IMR-90 (cell line): Measurements from ENCODE around the gene RALGAPA2. TPM values are rescaled to one million over a fixed set of nuclear protein-coding genes. Genes with fewer than 3 reads are reported as not detected.

Source experiments
- ATAC-seq: fragments of 200-7000 bp; cut with Tn5 transposase; 2 replicates; pipeline ENCODE4 v1.9.1; 2020; ENCODE audit warnings: low read depth, mild to moderate bottlenecking, moderate library complexity
- BruUV-seq: library from RNA; stranded (reverse); fragments of 400-500 nt; replicated peaks from 2 replicates; lab custom pipeline; 2021; lab: Mats Ljungman, UMichigan
- CTCF ChIA-PET: fragments of 300-600 bp; formaldehyde crosslinking; extraction: SDS; loops from one replicate; lab custom pipeline; 2021; ENCODE audit warnings: antibody characterized with exemption; lab: Yijun Ruan, JAX
- POLR2A ChIA-PET: fragments of 300-600 bp; sonication (Branson Sonifier 250); formaldehyde crosslinking; loops from one replicate; lab custom pipeline; 2022; ENCODE audit warnings: antibody characterized with exemption; ENCODE audit not compliant: unreplicated experiment; lab: Charles Lee
- DNase-seq: peaks from one replicate; pipeline ENCODE4 v3.0.0; 2013
- H2AFZ ChIP-seq: replicated peaks from 2 replicates; pipeline ENCODE3; 2013; ENCODE audit warnings: low read length, mild to moderate bottlenecking; ENCODE audit not compliant: poor library complexity
- H2AK5ac ChIP-seq: 2 replicates; pipeline ENCODE4 v1.6.1; 2013; ENCODE audit warnings: low read depth, low read length, inconsistent platforms
- H2AK9ac ChIP-seq: replicated peaks from 2 replicates; pipeline ENCODE3; 2013; ENCODE audit warnings: mild to moderate bottlenecking, low read depth, low read length, moderate library complexity; ENCODE audit not compliant: poor library complexity
- H2BK120ac ChIP-seq: 2 replicates; pipeline ENCODE4 v1.6.1; 2013; ENCODE audit warnings: low read depth, low read length, inconsistent platforms
- H2BK15ac ChIP-seq: 3 replicates; pipeline ENCODE4 v1.6.1; 2013; ENCODE audit warnings: low read depth, low read length, inconsistent platforms
- H2BK20ac ChIP-seq: 2 replicates; pipeline ENCODE4 v1.6.1; 2013; ENCODE audit warnings: low read depth, mild to moderate bottlenecking, inconsistent platforms, low read length, moderate library complexity
- H2BK5ac ChIP-seq: 2 replicates; pipeline ENCODE4 v1.6.1; 2013; ENCODE audit warnings: mild to moderate bottlenecking, low read depth, low read length, inconsistent platforms; ENCODE audit not compliant: poor library complexity, severe bottlenecking
- H3K14ac ChIP-seq: replicated peaks from 2 replicates; pipeline ENCODE4 v1.6.1; 2013; ENCODE audit warnings: low read depth, low read length, inconsistent platforms
- H3K18ac ChIP-seq: 2 replicates; pipeline ENCODE4 v1.6.1; 2013; ENCODE audit warnings: low read depth, low read length, control low read depth
- H3K23ac ChIP-seq: 2 replicates; pipeline ENCODE4 v1.6.1; 2013; ENCODE audit warnings: low read depth, low read length, inconsistent platforms
- H3K27ac ChIP-seq: 2 replicates; pipeline ENCODE4 v1.5.1; 2013; ENCODE audit warnings: mild to moderate bottlenecking, control low read depth, low read length; ENCODE audit not compliant: insufficient read depth
- H3K27me3 ChIP-seq: 2 replicates; pipeline ENCODE4 v1.6.1; 2013; ENCODE audit warnings: low read length; ENCODE audit not compliant: control insufficient read depth, insufficient read depth
- H3K36me3 ChIP-seq: 2 replicates; pipeline ENCODE4 v1.6.1; 2013; ENCODE audit warnings: low read length, mixed read lengths; ENCODE audit not compliant: control insufficient read depth, insufficient read depth
- H3K4ac ChIP-seq: 2 replicates; pipeline ENCODE4 v1.6.1; 2013; ENCODE audit warnings: low read depth, low read length, inconsistent platforms
- H3K4me1 ChIP-seq: 2 replicates; pipeline ENCODE4 v1.6.1; 2013; ENCODE audit warnings: low read length, mixed read lengths; ENCODE audit not compliant: control insufficient read depth, insufficient read depth
- H3K4me2 ChIP-seq: 2 replicates; pipeline ENCODE4 v1.6.1; 2013; ENCODE audit warnings: low read depth, mild to moderate bottlenecking, control low read depth, low read length, moderate library complexity
- H3K4me3 ChIP-seq: 2 replicates; pipeline ENCODE4 v1.5.1; 2013; ENCODE audit warnings: low read depth, mild to moderate bottlenecking, control low read depth, low read length, moderate library complexity; ENCODE audit not compliant: insufficient read depth
- H3K56ac ChIP-seq: 2 replicates; pipeline ENCODE4 v1.6.1; 2013; ENCODE audit warnings: low read length, inconsistent platforms; ENCODE audit not compliant: insufficient read depth; ENCODE audit errors: extremely low read depth
- H3K79me1 ChIP-seq, 2 experiments: 2 replicates each; pipeline ENCODE4 v1.6.1; 2013; ENCODE audit warnings: low read length in 2 of 2, inconsistent platforms in 1 of 2, low read depth in 1 of 2
- H3K9ac ChIP-seq: 2 replicates; pipeline ENCODE4 v1.6.1; 2013; ENCODE audit warnings: low read depth, low read length, control low read depth
- H3K9me1 ChIP-seq: 2 replicates; pipeline ENCODE4 v1.6.1; 2013; ENCODE audit warnings: low read length, inconsistent platforms; ENCODE audit not compliant: insufficient read depth
- H3K9me3 ChIP-seq: 2 replicates; pipeline ENCODE4 v1.6.1; 2013; ENCODE audit warnings: low read length; ENCODE audit not compliant: control insufficient read depth, insufficient read depth
- H4K20me1 ChIP-seq: 2 replicates; pipeline ENCODE4 v1.6.1; 2013; ENCODE audit warnings: low read length, inconsistent platforms; ENCODE audit not compliant: insufficient read depth
- H4K5ac ChIP-seq: 2 replicates; pipeline ENCODE4 v1.6.1; 2013; ENCODE audit warnings: mild to moderate bottlenecking, low read depth, low read length, control low read depth
- H4K8ac ChIP-seq, 2 experiments: 2 replicates each; pipeline ENCODE4 v1.6.1; 2013; ENCODE audit warnings: low read depth in 2 of 2, low read length in 2 of 2, control low read depth in 1 of 2, inconsistent platforms in 1 of 2
- H4K91ac ChIP-seq: 2 replicates; pipeline ENCODE4 v1.6.1; 2013; ENCODE audit warnings: low read depth, low read length, inconsistent platforms; ENCODE audit not compliant: insufficient read depth
- BHLHE40 ChIP-seq: fragments of 150-350 bp; IDR thresholded peaks from 2 replicates; pipeline ENCODE4 v1.6.1; 2016; ENCODE audit warnings: mild to moderate bottlenecking, low read depth, low read length
- CEBPB ChIP-seq: IDR thresholded peaks from 2 replicates; pipeline ENCODE4 v1.6.1; 2012; ENCODE audit warnings: low read depth, low read length, improper control_type of control experiment
- CHD1 ChIP-seq: IDR thresholded peaks from 2 replicates; pipeline ENCODE4 v1.6.1; 2012; ENCODE audit warnings: low read depth, low read length, improper control_type of control experiment
- MAFK ChIP-seq: IDR thresholded peaks from 2 replicates; pipeline ENCODE4 v1.6.1; 2012; ENCODE audit warnings: low read depth, low read length, improper control_type of control experiment
- MAZ ChIP-seq: IDR thresholded peaks from 2 replicates; pipeline ENCODE4 v1.6.1; 2012; ENCODE audit warnings: low read depth, mild to moderate bottlenecking, low read length, improper control_type of control experiment, moderate library complexity, borderline replicate concordance
- NFE2L2 ChIP-seq: fragments of 150-350 bp; IDR thresholded peaks from 2 replicates; pipeline ENCODE4 v1.6.1; 2016; ENCODE audit warnings: low read depth, mild to moderate bottlenecking, low read length
- RAD21 ChIP-seq: IDR thresholded peaks from 2 replicates; pipeline ENCODE4 v1.6.1; 2012; ENCODE audit warnings: low read length, improper control_type of control experiment
- RCOR1 ChIP-seq: IDR thresholded peaks from 2 replicates; pipeline ENCODE4 v1.6.1; 2012; ENCODE audit warnings: mild to moderate bottlenecking, low read length, improper control_type of control experiment; ENCODE audit not compliant: insufficient replicate concordance
- RFX5 ChIP-seq: IDR thresholded peaks from 2 replicates; pipeline ENCODE4 v1.8.0; 2012; ENCODE audit warnings: low read depth, mild to moderate bottlenecking, low read length, moderate library complexity
- WGBS, 2 experiments: methylation state at CpG; one replicate each; pipeline versions ENCODE4 v1.1.5 to v1.1.7; 2013; ENCODE audit warnings: missing lambda C conversion rate in 2 of 2; ENCODE audit not compliant: insufficient read length in 1 of 2; ENCODE audit errors: extremely low coverage in 2 of 2; 5-methylcytosine and 5-hydroxymethylcytosine counted together
- dilution Hi-C: fragments of 300-500 bp; cut with HindIII; formaldehyde crosslinking; loops from one replicate; pipeline ENCODE4 v1.14.3; 2018; ENCODE audit warnings: low sequenced_read_pairs; ENCODE audit not compliant: unreplicated experiment
- in situ Hi-C: fragments of 300-500 bp; cut with MboI; formaldehyde crosslinking; loops from 3 replicates; pipeline ENCODE4 v1.14.3; 2019; ENCODE audit warnings: low sequenced_read_pairs, inconsistent platforms, mixed read lengths
- intact Hi-C: fragments of 100-400 bp; cut with micrococcal nuclease; formaldehyde crosslinking; loops from 2 replicates; pipeline ENCODE4 v1.10.0; 2022
- polyA plus RNA-seq, 3 experiments: library from polyadenylated mRNA; depleted of rRNA; stranded (reverse); fragments of >200 nt; gene quantifications; 2 replicates each; pipeline ENCODE4 v1.2.3, GENCODE V29; 2012; ENCODE audit warnings: low replicate concordance in 1 of 3
- total RNA-seq: library from RNA; depleted of rRNA; stranded (reverse); fragments of >200 nt; gene quantifications from 2 replicates; pipeline ENCODE4 v1.2.3, GENCODE V29; 2012
- TF ChIP-seq, protein P1 (sequence below): fragments of 150-350 bp; IDR thresholded peaks from 2 replicates; pipeline ENCODE4 v1.6.1; 2017; ENCODE audit warnings: mild to moderate bottlenecking, antibody characterized with exemption, low read length, low read depth
- TF ChIP-seq, protein P2 (sequence below): conservative IDR thresholded peaks from 2 replicates; pipeline ENCODE4 v1.5.1; 2012; ENCODE audit warnings: mild to moderate bottlenecking, low read depth, low read length, improper control_type of control experiment

Gene RALGAPA2
- total and polyA plus RNA-seq, 2 of the 4 experiments (the other 2 are of a cell fraction): 1.3 to 3.9 TPM

DNA sequence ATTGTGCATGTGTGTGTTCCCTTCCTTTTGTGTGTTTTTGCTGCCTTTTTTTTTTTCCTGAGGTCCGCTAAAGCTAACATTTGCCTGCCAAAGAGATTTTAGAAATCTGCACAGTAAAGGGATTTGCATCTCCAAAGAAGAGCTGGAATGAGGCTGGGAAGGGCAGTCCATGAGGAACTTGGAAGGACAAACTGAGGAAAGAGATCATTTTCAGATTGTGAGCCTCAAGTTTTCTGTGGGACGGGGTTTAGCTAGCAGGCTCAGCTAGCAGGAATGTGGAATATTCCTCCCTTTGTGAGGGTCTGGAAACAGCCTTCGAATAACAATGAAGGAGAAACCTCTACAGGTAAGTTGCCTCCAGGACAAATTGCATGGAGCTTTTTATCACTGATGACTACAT lies 340.8 kb downstream of the RALGAPA2 start:
- CTCF ChIA-PET: interaction anchor here (0.6 to 1.6 kb wide), 4 partner anchors 12 to 106 kb away, joined by 4 to 8 read pairs (median 4); no protein-coding TSS in a partner anchor
- Histone ChIP-seq H2BK20ac (no peak overlapping the region), H4K5ac (no peak overlapping the region), H2AFZ (no peak overlapping the region), H3K9me3 (no peaks in the 10 kb centered on the region; the same call in 1 of the 2 replicates), H3K14ac (no peak overlapping the region), H3K9ac (no peak overlapping the region), H3K9me1 (no peaks in the 10 kb centered on the region), H2BK5ac (no peak overlapping the region), H4K91ac (no peak overlapping the region), H3K4me3 (no peak overlapping the region), H3K56ac (no peak overlapping the region), H3K4me2 (no peak overlapping the region), H2BK15ac (no peak overlapping the region), H3K27me3 (peaks cover 91% of the 10 kb centered on the region), H3K4me1 (peaks cover 2% of the 10 kb centered on the region; the same call in 1 of the 2 replicates), H4K8ac (no peak overlapping the region), H2AK5ac (no peak overlapping the region), H3K4ac (no peak overlapping the region), H3K36me3 (no peaks in the 10 kb centered on the region), H2BK120ac (no peak overlapping the region), H4K20me1 (no peaks in the 10 kb centered on the region), H3K18ac (no peak overlapping the region), H3K79me1 (no peaks in the 10 kb centered on the region), H2AK9ac (no peak overlapping the region), H3K27ac (no peak overlapping the region), H3K23ac (no peak overlapping the region)
- ATAC-seq: no peak
- TF ChIP-seq RCOR1 (no peak), MAZ (no peak), RFX5 (no peak), NFE2L2 (no peak), CEBPB (no peak), MAFK (no peak), RAD21 (no peak), CHD1 (no peak), BHLHE40 (no peak)
- TF ChIP-seq, protein P1, sequence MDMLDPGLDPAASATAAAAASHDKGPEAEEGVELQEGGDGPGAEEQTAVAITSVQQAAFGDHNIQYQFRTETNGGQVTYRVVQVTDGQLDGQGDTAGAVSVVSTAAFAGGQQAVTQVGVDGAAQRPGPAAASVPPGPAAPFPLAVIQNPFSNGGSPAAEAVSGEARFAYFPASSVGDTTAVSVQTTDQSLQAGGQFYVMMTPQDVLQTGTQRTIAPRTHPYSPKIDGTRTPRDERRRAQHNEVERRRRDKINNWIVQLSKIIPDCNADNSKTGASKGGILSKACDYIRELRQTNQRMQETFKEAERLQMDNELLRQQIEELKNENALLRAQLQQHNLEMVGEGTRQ: no peak
- TF ChIP-seq, protein P2, sequence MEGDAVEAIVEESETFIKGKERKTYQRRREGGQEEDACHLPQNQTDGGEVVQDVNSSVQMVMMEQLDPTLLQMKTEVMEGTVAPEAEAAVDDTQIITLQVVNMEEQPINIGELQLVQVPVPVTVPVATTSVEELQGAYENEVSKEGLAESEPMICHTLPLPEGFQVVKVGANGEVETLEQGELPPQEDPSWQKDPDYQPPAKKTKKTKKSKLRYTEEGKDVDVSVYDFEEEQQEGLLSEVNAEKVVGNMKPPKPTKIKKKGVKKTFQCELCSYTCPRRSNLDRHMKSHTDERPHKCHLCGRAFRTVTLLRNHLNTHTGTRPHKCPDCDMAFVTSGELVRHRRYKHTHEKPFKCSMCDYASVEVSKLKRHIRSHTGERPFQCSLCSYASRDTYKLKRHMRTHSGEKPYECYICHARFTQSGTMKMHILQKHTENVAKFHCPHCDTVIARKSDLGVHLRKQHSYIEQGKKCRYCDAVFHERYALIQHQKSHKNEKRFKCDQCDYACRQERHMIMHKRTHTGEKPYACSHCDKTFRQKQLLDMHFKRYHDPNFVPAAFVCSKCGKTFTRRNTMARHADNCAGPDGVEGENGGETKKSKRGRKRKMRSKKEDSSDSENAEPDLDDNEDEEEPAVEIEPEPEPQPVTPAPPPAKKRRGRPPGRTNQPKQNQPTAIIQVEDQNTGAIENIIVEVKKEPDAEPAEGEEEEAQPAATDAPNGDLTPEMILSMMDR: no peak
- intact Hi-C loops: no loop called here
- no peak for DNase-seq
- POLR2A ChIA-PET: no interaction called here
- dilution Hi-C loops: no loop called here
- no CpG with 5 or more reads among the region's 3 CpGs for WGBS, 2 experiments
- in situ Hi-C loops: no loop called here
- BruUV-seq: no TSS peak
